CD14-positive monocyte (primary cell): ENCODE results near the gene SBF1. TPM values are rescaled to one million over a fixed set of nuclear protein-coding genes. Genes with fewer than 3 reads are reported as not detected.

Experiments
- DNase-seq, 3 donors: peaks; one replicate each; pipeline ENCODE4 v3.0.0-alpha.2; 2011 to 2022
- H2AFZ ChIP-seq: 2 replicates; pipeline ENCODE4 v1.6.0; 2012; ENCODE audit warnings: mild to moderate bottlenecking, low read depth, low read length, inconsistent platforms; ENCODE audit not compliant: insufficient read depth, poor library complexity, severe bottlenecking
- H3K27ac ChIP-seq, 2 donors: 1 replicate in 1 of 2; 2 replicates in 1 of 2; pipeline ENCODE4 v1.5.1; 2012 to 2013; ENCODE audit warnings: low read length in 2 of 2, control low read depth in 1 of 2, inconsistent platforms in 1 of 2, low read depth in 1 of 2, mild to moderate bottlenecking in 1 of 2
- H3K27me3 ChIP-seq, 2 donors: one replicate each; pipeline versions ENCODE4 v1.6.0 to v1.6.1; 2011 to 2013; ENCODE audit warnings: low read length in 2 of 2; ENCODE audit not compliant: control insufficient read depth in 2 of 2, insufficient read depth in 2 of 2
- H3K36me3 ChIP-seq, 2 donors: replicated peaks in 1 of 2; 1 replicate in 1 of 2; 2 replicates in 1 of 2; pipeline versions ENCODE4 v1.5.1 to v1.6.1; 2012 to 2013; ENCODE audit warnings: low read length in 2 of 2, control low read depth in 1 of 2, inconsistent platforms in 1 of 2, mild to moderate bottlenecking in 1 of 2; ENCODE audit not compliant: insufficient read depth in 2 of 2, control insufficient read depth in 1 of 2
- H3K4me1 ChIP-seq, 2 donors: 1 replicate in 1 of 2; 2 replicates in 1 of 2; pipeline versions ENCODE4 v1.5.1 to v1.6.1; 2012 to 2013; ENCODE audit warnings: low read length in 2 of 2, control low read depth in 1 of 2, inconsistent platforms in 1 of 2, mild to moderate bottlenecking in 1 of 2, moderate library complexity in 1 of 2; ENCODE audit not compliant: insufficient read depth in 2 of 2, control insufficient read depth in 1 of 2
- H3K4me2 ChIP-seq: replicated peaks from 2 replicates; pipeline ENCODE3; 2012; ENCODE audit warnings: low read length, moderate library complexity, mild to moderate bottlenecking; ENCODE audit not compliant: poor library complexity, severe bottlenecking; ENCODE audit errors: extremely low read depth
- H3K4me3 ChIP-seq, 3 experiments: fragments of 200-600 bp in 1 of 3; sonication (generic) in 1 of 3; replicated peaks in 1 of 3; 1 replicate in 2 of 3; 2 replicates in 1 of 3; pipeline ENCODE4 v1.5.1; 2011 to 2013; ENCODE audit warnings: low read length in 3 of 3, mild to moderate bottlenecking in 3 of 3, control low read depth in 2 of 3, low read depth in 2 of 3, inconsistent platforms in 1 of 3, moderate library complexity in 1 of 3
- H3K79me2 ChIP-seq: 2 replicates; pipeline ENCODE4 v1.6.0; 2012; ENCODE audit warnings: mild to moderate bottlenecking, control low read depth, inconsistent platforms, low read length, moderate library complexity; ENCODE audit not compliant: insufficient read depth
- H3K9ac ChIP-seq: 2 replicates; pipeline ENCODE4 v1.6.0; 2017; ENCODE audit warnings: low read length, mild to moderate bottlenecking; ENCODE audit not compliant: insufficient read depth, poor library complexity, severe bottlenecking
- H3K9me3 ChIP-seq, 2 donors: replicated peaks in 1 of 2; 1 replicate in 1 of 2; 2 replicates in 1 of 2; pipeline versions ENCODE4 v1.5.1 to v1.6.1; 2012 to 2013; ENCODE audit warnings: low read length in 2 of 2, control low read depth in 1 of 2; ENCODE audit not compliant: control insufficient read depth in 1 of 2, insufficient read depth in 1 of 2
- H4K20me1 ChIP-seq: 2 replicates; pipeline ENCODE4 v1.6.0; 2012; ENCODE audit warnings: mild to moderate bottlenecking, low read length, control low read depth, moderate library complexity; ENCODE audit not compliant: insufficient read depth
- H3K27ac Mint-ChIP-seq, 7 donors: one replicate each; pipeline ENCODE4 v1.8.0; 2020; ENCODE audit warnings: mild to moderate bottlenecking in 7 of 7, mixed read lengths in 7 of 7, moderate library complexity in 6 of 7, inconsistent platforms in 2 of 7
- H3K27me3 Mint-ChIP-seq, 3 donors: one replicate each; pipeline ENCODE4 v1.8.0; 2021 to 2022; ENCODE audit warnings: low read depth in 3 of 3, mild to moderate bottlenecking in 3 of 3, mixed read lengths in 3 of 3, moderate library complexity in 3 of 3, inconsistent platforms in 1 of 3
- H3K36me3 Mint-ChIP-seq, 2 donors: one replicate each; pipeline ENCODE4 v1.8.0; 2020; ENCODE audit warnings: mixed read lengths in 2 of 2, inconsistent platforms in 1 of 2, mild to moderate bottlenecking in 1 of 2
- H3K4me1 Mint-ChIP-seq: one replicate; pipeline ENCODE4 v1.8.0; 2020; ENCODE audit warnings: mild to moderate bottlenecking, mixed read lengths
- H3K4me3 Mint-ChIP-seq, 2 donors: one replicate each; pipeline ENCODE4 v1.8.0; 2020; ENCODE audit warnings: mild to moderate bottlenecking in 2 of 2, mixed read lengths in 2 of 2, moderate library complexity in 1 of 2
- H3K9me3 Mint-ChIP-seq, 7 donors: one replicate each; pipeline ENCODE4 v1.8.0; 2020 to 2022; ENCODE audit warnings: mixed read lengths in 7 of 7, mild to moderate bottlenecking in 6 of 7, moderate library complexity in 6 of 7, inconsistent platforms in 2 of 7
- CTCF ChIP-seq: fragments of 200-600 bp; IDR thresholded peaks from one replicate; pipeline ENCODE4 v1.8.0; 2022; ENCODE audit warnings: antibody characterized with exemption, mild to moderate bottlenecking
- WGBS: methylation state at CpG from one replicate; pipeline ENCODE4 v1.1.5; 2013; ENCODE audit warnings: missing lambda C conversion rate; ENCODE audit not compliant: insufficient coverage; 5-methylcytosine and 5-hydroxymethylcytosine counted together
- intact Hi-C, 2 donors: fragments of 100-400 bp; cut with micrococcal nuclease; formaldehyde crosslinking; loops; one replicate each; pipeline versions ENCODE4 v1.15.0 to v1.15.1; 2023
- polyA plus RNA-seq, 3 donors: library from polyadenylated mRNA; depleted of rRNA in 1 of 3; unstranded in 2 of 3; stranded (reverse) in 1 of 3; fragments of 300-500 nt in 2 of 3; fragments of >200 nt in 1 of 3; fragmentation: Illumina TruSeq in 2 of 3; gene quantifications; 1 replicate in 2 of 3; 2 replicates in 1 of 3; pipeline ENCODE4 v1.2.3, GENCODE V29; 2012 to 2021

Gene SBF1
- polyA plus RNA-seq, 3 donors = 4.0 to 45.9 (median 6.2) TPM

DNA sequence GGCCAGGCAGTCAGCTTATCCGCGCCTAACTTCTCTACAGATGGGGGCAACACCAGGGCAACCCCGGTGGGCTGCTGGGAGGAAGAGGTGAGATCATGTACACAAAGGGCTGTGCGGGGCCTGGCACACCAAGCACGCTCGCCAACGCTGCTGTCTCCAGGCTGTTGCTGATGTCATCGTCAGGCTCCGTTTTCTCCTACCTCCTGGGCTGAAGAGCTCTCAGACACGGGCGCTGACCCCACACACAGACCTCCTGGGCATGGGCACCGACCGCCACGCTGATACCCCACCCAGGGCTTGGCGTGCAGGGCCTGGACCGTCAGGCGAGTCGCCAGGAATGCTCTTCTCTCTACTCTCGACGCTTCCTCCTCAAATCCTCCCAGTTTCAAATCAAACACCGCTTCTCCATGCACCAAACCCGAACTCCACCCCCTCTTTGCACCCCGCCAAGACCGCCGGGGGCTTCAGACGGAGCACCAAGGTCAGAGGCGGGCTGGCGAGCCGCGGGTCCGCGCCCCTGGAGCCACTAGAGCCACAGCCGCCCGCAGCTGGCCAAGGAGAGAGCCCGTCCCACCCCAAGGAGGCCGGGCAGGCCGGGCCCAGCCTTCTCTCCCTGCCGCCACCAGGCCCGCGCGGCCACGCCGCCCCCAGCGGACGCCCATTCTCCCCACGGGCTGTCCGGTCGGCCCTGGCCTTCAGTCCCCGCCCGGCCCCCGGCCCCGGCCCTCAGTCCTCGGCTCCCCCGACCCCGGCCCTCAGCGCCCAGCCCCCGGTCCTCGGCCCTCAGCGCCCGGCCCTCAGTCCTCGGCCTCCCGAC lies 772 bp downstream of the SBF1 start:
- Histone ChIP-seq H3K9me3 (no peaks in the 10 kb centered on the region), H3K79me2 (peaks cover 52% of the 10 kb centered on the region), H3K27me3 (peaks cover 0 to 10% of the 10 kb centered on the region in 2 donors), H3K36me3 (no peaks in the 10 kb centered on the region), H3K4me2 (peak overlapping the region; percentile 98), H3K4me3 (peak overlapping the region; percentile 45 to 85 (median 49)), H2AFZ (peak overlapping the region; percentile 61), H3K4me1 (peaks cover 45 to 57% of the 10 kb centered on the region in 2 donors), H3K27ac (peak overlapping the region in 1 of 2 donors; percentile 26), H3K9ac (peak overlapping the region; percentile 76), H4K20me1 (peaks cover 53% of the 10 kb centered on the region)
- intact Hi-C loops = loop anchor here in 1 of 2 donors (5.0 kb wide), 1 partner anchor 148 kb away; no protein-coding TSS in a partner anchor
- TF ChIP-seq CTCF = no peak
- peaks cover 11 to 32% (median 21%) of the 10 kb centered on the region in 3 donors for H3K27me3 Mint-ChIP-seq
- H3K9me3 Mint-ChIP-seq = no peaks in the 10 kb centered on the region
- H3K4me3 Mint-ChIP-seq = peak overlapping the region; percentile 90 to 97
- peaks cover 2 to 8% of the 10 kb centered on the region in 2 donors for H3K36me3 Mint-ChIP-seq
- peak overlapping the region in 6 of 7 donors; percentile 11 to 88 (median 72) for H3K27ac Mint-ChIP-seq
- peaks cover 54% of the 10 kb centered on the region for H3K4me1 Mint-ChIP-seq
- no peak for DNase-seq
- WGBS = 12% methylated on average over 49 of the region's 62 CpGs

DNA sequence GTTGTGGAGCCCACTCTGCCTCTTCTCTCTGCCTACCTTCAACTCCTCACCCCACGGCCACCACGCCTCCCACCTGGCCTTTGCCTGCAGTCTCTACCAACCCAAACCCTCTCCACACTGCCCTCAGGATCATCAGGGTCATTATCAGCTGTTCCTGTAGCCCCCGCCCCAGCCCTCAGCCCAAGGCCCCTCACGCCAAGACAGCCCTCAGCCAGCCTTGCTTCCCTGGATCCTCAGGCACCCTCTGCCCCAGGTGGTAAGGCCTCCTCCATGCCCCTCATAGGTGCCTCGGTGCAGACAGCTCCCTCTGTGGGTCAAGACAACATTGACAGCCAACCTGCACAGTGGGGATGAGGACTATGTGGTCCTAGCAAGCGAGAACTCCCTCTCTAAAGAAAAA lies 1.7 kb downstream of the SBF1 start:
- Histone ChIP-seq H2AFZ (no peak overlapping the region), H3K27me3 (peaks cover 0 to 4% of the 10 kb centered on the region in 2 donors), H3K4me1 (peaks cover 45 to 57% of the 10 kb centered on the region in 2 donors), H3K9me3 (no peaks in the 10 kb centered on the region), H3K27ac (no peak overlapping the region), H3K4me2 (peak overlapping the region; percentile 98), H3K9ac (no peak overlapping the region), H4K20me1 (peaks cover 62% of the 10 kb centered on the region), H3K79me2 (peaks cover 57% of the 10 kb centered on the region), H3K36me3 (peaks cover 0 to 3% of the 10 kb centered on the region in 2 donors), H3K4me3 (peak overlapping the region in 1 of 3 experiments; percentile 85)
- Mint-ChIP-seq H3K9me3 (no peaks in the 10 kb centered on the region), H3K4me1 (peaks cover 54% of the 10 kb centered on the region), H3K27ac (peak overlapping the region in 2 of 7 donors; percentile 23 to 26), H3K4me3 (peak overlapping the region; percentile 90 to 97), H3K36me3 (peaks cover 2 to 14% of the 10 kb centered on the region in 2 donors), H3K27me3 (peaks cover 6 to 23% (median 12%) of the 10 kb centered on the region in 3 donors)
- peak; percentile 18 for TF ChIP-seq CTCF
- intact Hi-C loops = loop anchor here in 1 of 2 donors (5.0 kb wide), 1 partner anchor 149 kb away; no protein-coding TSS in a partner anchor
- DNase-seq = no peak
- 80% methylated on average over 5 of the region's 6 CpGs for WGBS
